Left forelimb (tissue), 1 donor: ENCODE measurements around the gene TLR4.

Source experiments
- DNase-seq: peaks from one replicate; pipeline ENCODE4 v3.0.0-alpha.2; 2018; ENCODE audit warnings: low spot score

Gene TLR4

GRCh38 chr9:117714282-117714681, 10.1 kb downstream of the TLR4 start:
- no peak for DNase-seq

GRCh38 chr9:117715411-117715989, 11.3 kb downstream of the TLR4 start:
- no peak for DNase-seq

- no peak for DNase-seq
Measured at GRCh38 chr9:117718085-117718484, 13.9 kb downstream of the TLR4 start.

GRCh38 chr9:117718701-117719100, 14.5 kb downstream of the TLR4 start:
- no peak for DNase-seq

GRCh38 chr9:117719161-117719920, 15.1 kb downstream of the TLR4 start:
- no peak for DNase-seq

GRCh38 chr9:117720066-117720465, 15.9 kb downstream of the TLR4 start:
- DNase-seq, result no peak

- no peak for DNase-seq
Measured at GRCh38 chr9:117720555-117720954, 16.4 kb downstream of the TLR4 start.

- no peak for DNase-seq
Measured at GRCh38 chr9:117720987-117721386, 16.8 kb downstream of the TLR4 start.

GRCh38 chr9:117722108-117722761, 18.0 kb downstream of the TLR4 start:
- no peak for DNase-seq

- no peak for DNase-seq
Measured at GRCh38 chr9:117723986-117724625, 19.9 kb downstream of the TLR4 start.

- DNase-seq, result no peak
Measured at GRCh38 chr9:117725426-117725887, 21.3 kb downstream of the TLR4 start.

GRCh38 chr9:117729375-117729774, 25.2 kb downstream of the TLR4 start:
- DNase-seq, result no peak

- no peak for DNase-seq
Measured at GRCh38 chr9:117732494-117732893, 28.3 kb downstream of the TLR4 start.

- DNase-seq, result no peak
Measured at GRCh38 chr9:117733465-117733864, 29.3 kb downstream of the TLR4 start.

GRCh38 chr9:117734082-117734481, 29.9 kb downstream of the TLR4 start:
- no peak for DNase-seq

GRCh38 chr9:117734523-117735314, 30.5 kb downstream of the TLR4 start:
- DNase-seq, result no peak

GRCh38 chr9:117737721-117738226, 33.6 kb downstream of the TLR4 start:
- DNase-seq, result no peak

- DNase-seq, result no peak
Measured at GRCh38 chr9:117739206-117739605, 35.0 kb downstream of the TLR4 start.

- no peak for DNase-seq
Measured at GRCh38 chr9:117739624-117740347, 35.6 kb downstream of the TLR4 start.

- DNase-seq, result no peak
Measured at GRCh38 chr9:117742131-117742530, 37.9 kb downstream of the TLR4 start.

- no peak for DNase-seq
Measured at GRCh38 chr9:117744369-117744768, 40.2 kb downstream of the TLR4 start.
